CD4-positive, alpha-beta T cell treated with Interleukin-2 at 100 ng/mL for 4 hours (primary cell): ENCODE measurements around the gene DDX31.

Source experiments
- DNase-seq: peaks from one replicate; pipeline ENCODE4 v3.0.0-alpha.2; 2020; ENCODE audit warnings: low spot score

Gene DDX31

DNA sequence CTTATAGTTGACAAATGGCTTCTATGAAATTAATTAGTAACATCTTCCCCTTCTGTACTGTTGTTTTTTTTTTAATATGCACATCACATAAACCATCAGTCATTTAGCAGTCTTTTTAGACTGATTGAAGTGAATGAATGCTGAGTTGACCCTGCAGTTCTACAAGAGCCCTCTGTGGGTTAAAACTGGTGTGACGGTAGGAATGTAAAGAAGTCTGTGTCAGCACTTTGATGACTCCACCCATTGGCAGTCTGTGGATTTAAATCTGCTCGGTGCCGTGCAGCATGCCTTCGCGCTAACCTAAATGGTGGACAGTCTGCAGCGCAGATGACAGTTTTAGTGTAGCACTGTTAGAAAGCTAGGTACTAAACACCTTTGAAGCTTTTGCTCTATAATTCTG is 3.6 kb upstream of the DDX31 start:
- peak; percentile 7 for DNase-seq

DNA sequence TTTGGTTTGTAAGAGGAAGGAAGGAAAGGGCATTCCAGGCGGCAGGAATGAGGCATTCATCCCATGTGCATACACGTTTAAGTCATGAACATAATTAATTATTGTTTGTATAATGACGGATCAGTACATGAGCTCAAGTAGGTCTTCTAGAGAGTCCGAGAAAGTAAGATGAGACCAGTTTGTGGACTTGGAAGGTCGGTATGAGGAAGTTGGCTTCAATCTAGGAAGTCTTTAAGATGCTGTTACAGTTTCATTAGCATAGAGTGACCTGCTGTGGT is 2.6 kb upstream of the DDX31 start:
- no peak for DNase-seq

DNA sequence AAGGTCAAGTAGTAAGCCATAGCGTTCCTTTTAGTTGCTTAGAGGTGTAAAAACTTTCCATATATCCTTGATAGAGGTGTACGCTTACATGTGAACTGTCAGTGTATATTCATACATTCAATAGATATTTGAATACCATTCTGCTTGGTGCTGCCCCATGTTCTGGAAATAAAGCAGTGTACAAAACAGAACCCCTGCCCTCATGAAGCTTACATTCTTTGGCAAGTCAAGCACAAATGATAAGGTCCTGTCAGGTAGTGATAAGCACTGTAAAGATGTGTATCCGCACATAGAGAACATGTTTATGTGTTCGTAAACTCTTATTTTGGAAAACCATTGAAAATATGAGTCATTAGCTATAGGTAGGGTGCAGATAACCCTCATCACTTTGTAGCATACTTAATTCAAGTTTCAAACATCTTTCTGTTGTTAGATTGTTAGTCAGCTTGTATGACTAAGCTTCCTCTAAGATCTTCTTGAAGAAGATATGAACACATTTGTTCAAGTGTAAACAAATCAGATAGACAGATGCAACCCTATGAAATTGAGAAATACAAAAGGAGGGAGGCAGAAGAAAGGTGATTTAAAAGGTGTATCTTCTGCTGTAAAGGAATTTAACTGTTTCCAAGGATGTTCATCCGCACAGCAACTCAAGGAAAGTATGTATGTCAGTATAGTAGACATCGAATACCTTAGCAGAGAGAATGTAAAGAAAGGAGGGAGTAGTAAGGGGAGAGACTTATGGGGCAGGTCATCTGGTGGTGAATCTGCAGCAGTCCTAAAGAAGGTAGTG is 2.0 kb upstream of the DDX31 start:
- DNase-seq: peak; percentile 47

DNA sequence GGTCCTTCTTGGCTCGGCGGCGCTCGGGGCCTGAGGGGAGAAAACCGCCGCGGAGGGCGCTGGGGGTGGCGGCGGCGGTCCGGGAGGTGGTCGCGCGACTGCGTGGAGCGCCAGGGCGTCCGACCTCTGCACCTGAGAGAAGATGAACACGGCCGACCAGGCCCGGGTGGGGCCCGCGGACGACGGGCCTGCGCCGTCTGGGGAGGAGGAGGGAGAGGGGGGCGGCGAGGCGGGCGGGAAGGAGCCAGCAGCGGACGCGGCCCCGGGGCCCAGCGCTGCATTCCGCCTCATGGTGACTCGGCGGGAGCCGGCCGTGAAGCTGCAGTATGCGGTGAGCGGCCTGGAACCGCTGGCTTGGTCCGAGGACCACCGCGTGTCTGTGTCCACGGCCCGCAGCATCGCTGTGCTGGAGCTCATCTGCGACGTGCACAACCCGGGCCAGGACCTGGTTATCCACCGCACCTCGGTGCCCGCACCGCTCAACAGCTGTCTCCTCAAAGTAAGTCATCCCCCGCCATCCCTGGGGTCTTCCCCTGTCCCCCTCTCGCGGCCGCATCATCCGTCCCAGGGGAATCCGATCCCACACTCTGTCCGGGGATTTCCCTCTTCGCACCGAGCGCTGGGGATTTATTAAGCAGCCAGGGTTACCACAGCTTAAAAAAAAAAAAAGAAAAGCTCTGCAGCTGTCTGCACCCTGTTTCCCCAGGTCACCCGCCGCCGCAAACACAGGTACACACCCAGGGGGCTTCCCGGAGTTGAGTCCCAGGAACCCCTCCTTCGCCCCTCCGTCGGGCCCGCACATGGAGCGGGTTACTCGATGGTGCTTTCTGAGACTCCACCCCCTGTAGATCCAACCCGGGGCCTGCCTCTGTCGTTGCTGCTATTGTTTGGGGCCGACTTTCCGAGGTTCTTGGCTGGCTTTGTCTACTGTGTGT is 941 bp upstream of the DDX31 start, which contains the start of gene GTF3C4:
Gene GTF3C4, plus strand, starts transcription at position 8 of the 935 bp plus-strand sequence. Its CDS starts 135 bp downstream, at position 143.
- DNase-seq: peak; percentile 78

DNA sequence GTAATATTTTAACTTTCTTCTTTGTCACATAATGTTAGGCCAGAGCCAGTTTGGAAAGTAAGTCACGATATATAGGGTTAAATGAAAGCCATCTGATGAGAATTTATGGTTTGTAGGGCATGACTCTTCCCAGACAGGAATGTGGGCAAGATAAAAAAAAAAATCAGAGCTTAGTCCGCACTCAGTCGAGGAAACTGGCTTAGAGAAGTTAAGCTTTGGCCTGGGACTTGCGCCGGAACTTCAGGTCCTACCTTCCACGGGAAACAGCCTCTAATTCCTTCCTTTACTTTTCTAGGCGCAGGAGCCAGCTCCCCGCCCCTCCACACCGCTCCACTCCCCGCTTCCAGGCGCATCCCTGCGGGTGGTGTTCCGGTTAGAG is 475 bp downstream of the DDX31 start:
- no peak for DNase-seq

DNA sequence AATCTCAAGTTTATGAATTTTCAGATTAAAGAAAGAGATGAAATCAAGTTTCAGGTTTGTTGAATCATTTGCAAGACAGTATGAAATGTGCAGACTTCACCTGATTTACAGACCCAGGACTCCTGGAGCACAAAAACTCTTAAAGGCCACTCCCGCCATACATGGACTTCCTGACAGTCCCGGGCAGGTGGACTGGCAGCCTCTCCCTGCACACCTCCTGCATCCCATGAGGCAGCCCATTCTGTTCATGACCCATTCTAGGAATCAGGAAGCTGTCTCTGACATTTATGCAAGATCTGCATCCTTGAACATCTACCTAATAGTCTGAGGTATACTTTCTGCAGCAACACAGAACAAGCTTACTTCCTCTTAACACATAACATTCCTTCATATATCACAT is 5.9 kb downstream of the DDX31 start:
- DNase-seq: no peak

DNA sequence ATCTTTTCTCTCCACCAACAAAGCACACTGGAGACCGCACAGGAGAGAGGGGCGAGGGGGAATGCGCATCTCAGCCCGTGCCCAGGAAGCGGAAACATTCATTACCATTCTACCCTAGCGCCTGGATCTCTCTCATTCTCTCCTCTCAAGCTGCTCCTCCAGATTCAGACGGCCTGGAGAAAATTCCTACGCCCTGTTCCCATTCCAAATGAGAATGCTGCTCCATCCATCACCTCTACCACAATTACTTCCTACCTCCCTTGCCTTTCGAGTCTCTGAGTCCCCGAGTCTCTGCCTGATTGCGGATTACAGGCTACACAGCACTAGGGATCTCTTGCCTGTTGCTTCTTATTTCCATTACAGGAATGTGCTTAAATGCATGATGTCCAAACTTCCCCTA is 6.7 kb downstream of the DDX31 start:
- no peak for DNase-seq

DNA sequence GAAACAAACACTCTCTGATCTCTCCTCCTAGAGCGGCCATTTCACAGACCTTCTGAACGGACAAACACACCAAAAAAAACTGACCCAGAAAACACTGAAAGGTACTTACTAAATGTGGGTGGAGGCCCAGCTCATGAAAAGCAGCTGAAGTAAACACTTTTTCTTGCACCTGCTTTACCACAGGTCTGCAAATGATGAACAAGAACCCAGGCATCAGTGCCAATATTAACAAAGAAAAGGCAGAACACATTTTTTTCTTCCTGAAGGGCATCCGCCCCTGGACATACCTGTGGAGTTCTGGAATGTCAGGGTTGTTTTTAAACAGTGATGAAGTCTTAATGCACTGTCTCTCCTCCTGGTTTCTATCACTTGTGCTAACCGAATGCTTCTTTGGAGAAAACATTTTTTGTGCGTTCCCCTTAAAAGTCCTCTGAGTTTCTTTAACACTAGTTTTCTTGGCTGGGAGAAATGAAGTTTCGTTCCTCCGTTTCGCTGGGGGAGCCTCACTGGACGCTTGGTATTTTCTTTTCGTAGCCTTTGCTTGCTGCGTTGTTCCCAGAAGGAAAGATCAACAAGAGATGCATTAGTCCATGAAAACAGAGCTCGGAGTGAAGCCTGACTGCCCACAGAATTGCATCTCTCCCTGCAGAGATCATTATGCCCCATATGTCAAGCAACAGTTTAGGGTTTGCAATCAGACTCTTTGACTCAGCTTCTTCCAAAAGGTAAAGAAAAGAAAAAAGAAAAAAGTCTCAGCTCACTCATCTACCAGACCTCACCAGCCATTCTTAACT is 7.4 kb downstream of the DDX31 start:
- DNase-seq: no peak

DNA sequence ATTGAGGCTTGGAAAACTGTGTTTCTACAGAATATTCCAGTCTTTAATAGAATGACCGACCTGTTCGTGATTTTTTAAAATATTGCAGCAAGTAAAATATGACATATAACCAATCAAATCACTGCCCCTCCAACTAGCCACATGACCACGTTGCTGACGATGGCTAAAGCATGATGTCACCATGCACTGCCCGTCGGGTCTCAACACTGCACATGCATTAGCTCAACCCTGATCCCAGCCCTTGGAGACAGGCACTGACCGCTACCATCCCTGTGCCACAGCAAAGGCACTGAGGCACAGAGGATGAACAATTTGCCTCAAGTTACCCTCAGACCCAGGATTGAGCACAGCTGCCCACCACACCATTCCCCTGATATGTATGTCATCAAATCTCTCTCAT is 13.5 kb downstream of the DDX31 start:
- no peak for DNase-seq

DNA sequence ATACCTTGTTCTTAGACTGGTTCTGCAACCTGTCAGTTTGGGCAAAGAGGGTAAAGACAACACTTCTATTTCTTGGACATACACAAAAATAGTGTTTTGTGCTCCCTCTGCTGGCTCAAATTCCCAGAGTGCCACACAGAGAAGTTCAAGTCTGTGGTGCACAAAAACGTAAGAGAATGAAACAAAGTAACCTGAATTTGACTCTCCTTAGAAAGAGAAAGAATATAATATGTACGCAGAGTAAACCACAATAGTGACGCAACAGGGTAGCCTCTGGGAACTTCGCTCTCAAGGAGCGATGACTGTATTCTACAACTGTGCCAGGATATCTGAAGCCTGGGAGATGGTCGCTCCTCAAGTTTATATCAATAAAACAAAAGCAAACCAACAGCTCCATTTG is 18.5 kb downstream of the DDX31 start:
- no peak for DNase-seq

DNA sequence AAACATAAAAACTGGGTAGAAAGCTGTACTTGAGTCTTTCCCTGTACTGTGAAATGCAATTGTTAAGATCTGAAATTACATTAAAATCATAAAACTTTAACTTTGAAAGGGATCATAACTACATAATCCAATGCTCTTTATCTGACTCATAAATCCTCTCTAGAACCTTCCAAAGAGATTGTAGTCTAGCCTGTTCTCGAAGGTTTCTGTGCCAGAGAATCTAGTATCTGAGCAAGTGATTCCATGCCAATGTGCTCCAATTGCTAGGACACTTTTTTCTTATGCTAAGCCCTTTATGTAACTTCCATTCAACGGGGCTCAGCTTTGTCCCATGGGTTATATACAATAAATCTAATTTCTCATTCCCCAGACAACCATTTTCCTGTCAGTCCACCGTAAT is 21.1 kb downstream of the DDX31 start:
- DNase-seq: no peak

DNA sequence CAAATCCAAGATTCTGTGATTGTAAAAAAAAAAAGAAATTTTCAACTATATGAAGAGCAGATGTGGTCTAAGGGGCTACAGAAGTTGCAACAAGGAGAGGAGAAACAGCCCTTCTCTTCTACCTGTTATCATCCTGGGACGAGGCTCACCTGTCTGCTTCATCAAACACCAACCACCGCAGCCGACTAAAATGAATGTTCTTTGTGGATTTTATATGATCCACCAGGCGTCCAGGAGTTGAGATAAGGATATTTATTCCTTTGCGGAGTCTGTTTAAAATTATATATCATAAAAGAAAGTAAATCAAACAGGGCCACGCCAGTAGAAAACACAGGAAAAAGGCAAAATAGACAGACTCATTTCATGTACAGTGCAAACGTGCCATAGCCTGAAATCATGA is 21.5 kb downstream of the DDX31 start:
- DNase-seq: no peak

DNA sequence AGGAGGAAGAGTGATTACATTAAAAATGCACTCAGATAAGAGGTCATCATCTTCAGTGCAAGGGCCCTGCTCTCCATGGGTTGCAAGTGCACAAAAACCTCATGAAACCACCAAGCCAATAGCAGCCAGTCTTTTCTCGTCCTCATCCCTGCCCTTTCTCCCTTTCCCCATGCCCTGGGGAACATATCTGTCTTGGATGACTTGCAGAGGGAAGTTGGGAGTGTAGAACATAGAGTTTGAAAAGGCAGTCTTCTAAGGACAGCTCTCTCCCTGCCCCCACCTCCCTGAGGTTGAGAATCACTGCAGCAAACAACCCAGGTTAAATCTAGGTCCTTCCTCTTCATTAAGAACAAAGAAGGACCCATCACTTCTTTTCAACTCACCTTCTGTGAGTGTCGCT is 22.0 kb downstream of the DDX31 start:
- DNase-seq: no peak

DNA sequence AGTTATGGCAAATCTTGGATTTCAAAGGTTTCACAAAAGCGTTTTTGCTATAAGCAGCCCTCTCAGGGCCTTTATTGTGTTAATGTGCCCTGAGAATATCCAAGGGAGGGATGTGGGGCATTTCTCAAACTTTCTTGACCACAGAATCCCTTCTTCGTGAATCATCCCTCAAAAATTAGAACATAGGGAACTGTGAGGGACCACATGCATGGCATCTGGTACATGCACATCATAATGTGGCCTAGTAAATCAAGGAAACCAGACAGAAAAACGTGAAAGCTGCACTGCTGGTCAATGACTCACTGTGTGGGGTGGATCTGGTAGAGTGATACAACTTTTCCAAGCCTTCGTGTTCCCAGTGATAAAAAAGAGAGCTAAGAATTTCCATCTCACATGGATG is 22.4 kb downstream of the DDX31 start:
- no peak for DNase-seq

DNA sequence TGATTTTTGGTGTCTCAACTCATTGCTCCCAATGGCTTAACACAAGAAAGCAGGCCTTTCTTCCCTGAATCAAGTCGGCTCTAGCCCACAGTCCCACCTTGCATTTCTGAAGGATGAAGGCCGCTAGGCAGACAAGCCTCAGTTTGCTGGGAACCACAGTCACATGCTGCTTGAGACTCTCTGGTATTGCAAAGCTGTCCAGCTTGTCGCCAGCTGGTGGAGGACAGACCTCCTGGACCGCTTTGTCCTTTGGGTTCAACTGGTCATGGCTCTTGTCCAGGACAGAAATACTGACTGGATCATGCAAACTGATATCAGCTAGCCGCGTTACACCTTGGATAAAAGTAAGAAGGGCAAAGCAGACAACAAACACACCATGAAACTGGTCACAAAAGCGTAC is 23.1 kb downstream of the DDX31 start:
- DNase-seq: no peak

DNA sequence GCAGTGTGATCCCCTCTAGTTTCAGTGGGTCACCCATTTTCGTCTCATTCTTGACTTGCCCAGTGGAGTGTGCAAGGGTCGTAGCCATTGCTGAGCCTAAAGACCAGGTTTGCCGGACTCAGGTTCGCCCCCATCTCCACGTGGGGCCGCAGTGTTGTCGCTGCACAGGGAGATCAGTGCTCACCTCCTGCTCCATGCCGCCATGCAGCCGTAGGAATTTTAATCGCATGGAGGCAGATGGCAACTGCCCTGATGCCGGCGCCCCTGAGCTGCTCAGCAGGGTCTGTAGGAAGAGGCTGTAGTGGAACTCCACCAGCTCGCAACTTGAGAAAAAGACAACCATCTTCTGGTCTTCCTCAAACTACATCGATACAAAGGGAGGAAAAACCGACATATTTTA is 24.1 kb downstream of the DDX31 start:
- no peak for DNase-seq

DNA sequence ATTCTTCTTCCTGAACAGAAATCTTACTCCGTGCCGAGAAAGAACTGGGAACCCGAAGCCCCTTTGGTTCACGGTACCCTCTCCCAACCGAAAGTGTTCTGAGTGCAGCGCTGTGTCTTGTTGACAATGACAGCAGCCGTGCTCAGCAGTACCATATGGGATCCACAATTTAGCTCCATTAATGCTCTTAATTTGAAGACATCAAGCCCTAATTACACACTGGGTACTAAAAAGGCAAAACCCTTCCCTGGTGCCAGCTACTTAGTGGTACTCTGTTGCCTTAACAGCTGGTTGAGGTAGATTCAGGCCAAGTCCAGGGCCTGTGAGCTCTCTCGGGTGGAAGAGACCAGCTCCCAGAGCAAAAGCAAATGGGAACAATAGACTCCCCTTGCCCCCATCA is 24.5 kb downstream of the DDX31 start:
- no peak for DNase-seq

DNA sequence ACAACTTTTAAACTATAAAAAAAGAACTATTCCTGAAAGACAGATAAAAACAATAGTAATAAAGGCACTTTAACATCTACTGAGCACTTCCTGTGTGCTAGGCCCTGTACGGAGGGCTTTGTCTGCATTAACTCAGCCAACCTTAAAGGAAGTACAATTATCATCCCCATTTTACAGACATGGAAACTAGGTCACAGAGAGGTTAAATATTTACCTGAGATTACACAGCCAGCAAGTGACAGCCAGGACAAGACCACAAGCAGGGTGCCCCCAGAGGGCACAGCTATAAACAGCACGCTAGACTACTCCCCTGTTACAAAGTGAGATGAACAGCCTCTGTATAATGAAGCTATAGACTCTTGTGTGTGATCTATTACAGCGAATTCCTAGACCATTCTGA is 25.5 kb downstream of the DDX31 start:
- no peak for DNase-seq

DNA sequence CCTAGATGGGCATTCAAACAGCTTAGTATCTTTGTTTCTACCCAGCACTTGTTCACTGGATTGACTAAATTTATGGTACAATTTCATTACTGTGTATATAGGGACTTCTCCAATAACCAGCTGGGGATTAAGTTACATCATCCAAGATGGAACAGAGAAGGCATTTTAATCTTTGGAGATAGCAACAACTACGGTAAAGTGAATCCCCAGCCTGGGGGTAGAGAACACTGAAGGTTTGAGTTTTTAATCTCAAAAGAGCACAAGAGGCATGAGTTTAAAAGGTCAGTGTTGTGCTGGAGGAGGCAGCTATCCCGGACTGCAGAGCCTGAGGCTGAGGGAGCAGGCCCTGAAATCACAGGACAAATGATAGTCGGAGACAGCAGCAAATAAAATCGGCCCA is 28.6 kb downstream of the DDX31 start:
- DNase-seq: no peak

DNA sequence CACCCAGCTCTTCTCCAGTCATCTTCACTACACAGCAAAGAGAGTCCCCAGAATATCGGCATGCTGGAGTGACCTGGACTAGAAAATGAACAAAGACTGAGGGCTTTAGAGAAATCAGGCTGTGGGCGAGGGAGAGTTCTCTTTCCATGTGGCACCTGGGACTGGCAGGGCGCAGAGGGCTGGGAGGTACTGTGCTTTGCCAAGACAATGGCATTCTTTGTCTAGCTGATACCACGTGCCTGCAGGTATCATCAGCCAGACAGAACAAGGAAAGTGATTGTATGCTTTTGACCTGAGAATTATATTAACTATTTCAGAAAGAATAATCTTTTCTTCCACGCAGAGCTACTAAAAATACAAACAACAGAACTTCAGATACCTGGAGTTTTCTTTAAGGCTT is 30.5 kb downstream of the DDX31 start:
- no peak for DNase-seq

DNA sequence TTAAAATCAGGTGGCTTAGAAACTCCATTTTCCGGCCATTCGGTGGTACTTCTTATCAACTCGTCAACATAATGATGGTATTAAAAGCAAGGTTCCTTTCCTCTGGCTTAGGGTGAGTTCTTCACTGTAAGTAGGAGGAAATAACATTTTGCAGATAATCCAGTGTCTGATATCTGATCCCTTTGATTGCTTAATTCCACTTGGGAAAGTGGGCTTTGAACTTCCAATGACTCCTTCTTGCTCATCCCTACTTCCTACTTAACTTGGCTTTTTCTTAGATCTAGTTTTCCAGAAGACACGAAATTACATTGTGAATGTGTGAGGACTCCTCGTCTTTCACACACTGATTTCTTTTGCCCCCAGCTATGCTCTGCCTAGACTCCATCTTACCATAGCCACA is 31.5 kb downstream of the DDX31 start:
- no peak for DNase-seq

DNA sequence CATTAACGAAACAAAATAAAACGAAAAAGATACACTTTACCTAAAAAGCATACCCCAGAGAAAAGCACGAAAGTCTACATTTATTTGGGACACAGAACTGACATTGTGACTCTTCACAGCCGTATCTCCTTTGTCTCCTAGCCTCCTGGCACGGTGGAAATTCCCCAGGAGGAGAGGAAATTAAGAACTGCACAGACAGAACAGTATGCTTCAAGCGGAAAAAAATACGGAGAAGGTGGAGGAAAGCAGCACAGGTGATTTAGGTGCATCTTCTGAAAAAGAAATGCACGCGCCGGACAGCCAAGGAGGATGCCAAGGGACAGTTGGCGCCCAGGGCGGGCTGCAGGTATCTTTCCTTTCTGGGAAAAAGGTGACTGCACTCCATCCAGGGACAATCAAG is 32.0 kb downstream of the DDX31 start:
- DNase-seq: no peak

DNA sequence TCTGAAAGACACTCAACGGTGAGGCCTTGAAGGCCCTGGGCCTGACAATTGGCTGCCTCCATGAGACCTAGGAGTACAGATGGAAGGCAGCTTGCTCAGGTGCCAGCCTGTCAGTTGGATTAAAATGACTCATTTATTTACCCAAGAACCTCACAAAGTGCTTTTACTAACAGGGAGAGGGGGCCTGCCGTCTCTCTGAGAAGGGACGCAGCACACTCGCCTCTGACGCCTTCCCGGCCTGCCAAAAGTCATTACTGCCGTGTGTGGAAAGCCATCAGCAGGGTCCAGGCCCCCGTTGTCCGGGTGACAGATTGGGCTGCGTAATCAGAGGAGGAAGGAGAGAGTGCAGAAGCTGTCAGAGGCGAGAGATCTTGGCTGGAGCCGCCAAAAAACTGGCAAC is 32.4 kb downstream of the DDX31 start:
- no peak for DNase-seq
